ENCODE measurements around the gene SETBP1. TPM values are rescaled to one million over a fixed set of nuclear protein-coding genes. Genes with fewer than 3 reads are reported as not detected.

The SETBP1 gene
- total RNA-seq, 1 donor from 2014 or later = 72.8 TPM

- Mint-ChIP-seq H3K36me3 (ENCODE audit: low read depth) (peaks cover 15% of the 10 kb centered on the region), H3K9me3 (no peaks in the 10 kb centered on the region), H3K27me3 (no peaks in the 10 kb centered on the region), H3K27ac (no peak overlapping the region), H3K4me3 (no peak overlapping the region), H3K4me1 (peaks cover 60% of the 10 kb centered on the region)
- DNase-seq (no peak), ATAC-seq (ENCODE audit: low read depth) (no peak)
- ChIA-PET CTCF (no interaction called here), POLR2A (no interaction called here)
- no peak for TF ChIP-seq CTCF (IDR thresholded peaks at IDR 0.05)
- intact Hi-C loops (cut with micrococcal nuclease) = no loop called here
These were observed 176.4 kb downstream of the SETBP1 start for GRCh38 chr18:44857081-44857480.

GRCh38 chr18:44857744-44858491 lies 177.2 kb downstream of the SETBP1 start:
- ChIA-PET POLR2A (no interaction called here), CTCF (no interaction called here)
- peaks cover 55% of the 10 kb centered on the region for H3K4me1 Mint-ChIP-seq
- H3K36me3 Mint-ChIP-seq (ENCODE audit: low read depth) = peaks cover 15% of the 10 kb centered on the region
- intact Hi-C loops (cut with micrococcal nuclease) = no loop called here
- ATAC-seq (ENCODE audit: low read depth) = no peak
- H3K9me3 Mint-ChIP-seq = no peaks in the 10 kb centered on the region
- H3K27me3 Mint-ChIP-seq = no peaks in the 10 kb centered on the region
- H3K4me3 Mint-ChIP-seq = no peak overlapping the region
- TF ChIP-seq CTCF (IDR thresholded peaks at IDR 0.05) = no peak
- no peak for DNase-seq
- no peak overlapping the region for H3K27ac Mint-ChIP-seq

- TF ChIP-seq CTCF (IDR thresholded peaks at IDR 0.05) = no peak
- ChIA-PET POLR2A (no interaction called here), CTCF (no interaction called here)
- Mint-ChIP-seq H3K9me3 (no peaks in the 10 kb centered on the region), H3K4me1 (peaks cover 52% of the 10 kb centered on the region), H3K4me3 (no peak overlapping the region), H3K36me3 (ENCODE audit: low read depth) (peaks cover 19% of the 10 kb centered on the region), H3K27me3 (no peaks in the 10 kb centered on the region), H3K27ac (no peak overlapping the region)
- no peak for DNase-seq
- peak; percentile 45 for ATAC-seq (ENCODE audit: low read depth)
- intact Hi-C loops (cut with micrococcal nuclease) = no loop called here
These were observed 178.6 kb downstream of the SETBP1 start for GRCh38 chr18:44859263-44859662.

GRCh38 chr18:44859751-44860439 lies 179.2 kb downstream of the SETBP1 start:
- peaks cover 51% of the 10 kb centered on the region for H3K4me1 Mint-ChIP-seq
- intact Hi-C loops (cut with micrococcal nuclease) = no loop called here
- ChIA-PET CTCF (no interaction called here), POLR2A (interaction anchor here (0.7 to 1.2 kb wide), 2 partner anchors 74 to 223 kb away, joined by 3 to 4 read pairs; no protein-coding TSS in a partner anchor)
- peaks cover 14% of the 10 kb centered on the region for H3K36me3 Mint-ChIP-seq (ENCODE audit: low read depth)
- no peaks in the 10 kb centered on the region for H3K27me3 Mint-ChIP-seq
- DNase-seq (no peak), ATAC-seq (ENCODE audit: low read depth) (no peak)
- no peak for TF ChIP-seq CTCF (IDR thresholded peaks at IDR 0.05)
- H3K9me3 Mint-ChIP-seq = no peaks in the 10 kb centered on the region
- H3K4me3 Mint-ChIP-seq = no peak overlapping the region
- no peak overlapping the region for H3K27ac Mint-ChIP-seq

GRCh38 chr18:44862112-44862511 lies 181.4 kb downstream of the SETBP1 start:
- Mint-ChIP-seq H3K27ac (no peak overlapping the region), H3K36me3 (ENCODE audit: low read depth) (peaks cover 10% of the 10 kb centered on the region)

More at GRCh38 chr18:44862112-44862511, 181.4 kb downstream of the SETBP1 start:
- intact Hi-C loops (cut with micrococcal nuclease) = no loop called here
- ATAC-seq (ENCODE audit: low read depth) (no peak), DNase-seq (no peak)
- POLR2A ChIA-PET = interaction anchor here (1.0 kb wide), 1 partner anchor 20 kb away, joined by 3 read pairs; no protein-coding TSS in a partner anchor
- Mint-ChIP-seq H3K9me3 (no peaks in the 10 kb centered on the region), H3K27me3 (no peaks in the 10 kb centered on the region), H3K4me3 (no peak overlapping the region), H3K4me1 (peaks cover 51% of the 10 kb centered on the region)
- CTCF ChIA-PET = interaction anchor here (1.1 kb wide), 1 partner anchor 137 kb away, joined by 3 read pairs; no protein-coding TSS in a partner anchor
- TF ChIP-seq CTCF (IDR thresholded peaks at IDR 0.05) = no peak
